H1 (cell line): Measurements from ENCODE around the gene DRGX. TPM values are rescaled to one million over a fixed set of nuclear protein-coding genes. Genes with fewer than 3 reads are reported as not detected.

ENCODE experiments used
- BRCA1 ChIP-seq: IDR thresholded peaks from 2 replicates; pipeline ENCODE4 v1.6.1; 2012; ENCODE audit warnings: low read depth, low read length, improper control_type of control experiment
- CBX8 ChIP-seq: fragments of 300-800, 300-1000 bp; sonication (generic); IDR thresholded peaks from 2 replicates; pipeline ENCODE4 v1.7.1; 2016; ENCODE audit warnings: low read depth, low read length, borderline replicate concordance
- CEBPB ChIP-seq: IDR thresholded peaks from 2 replicates; pipeline ENCODE4 v1.6.1; 2012; ENCODE audit warnings: low read depth, low read length
- CHD1 ChIP-seq: IDR thresholded peaks from 2 replicates; pipeline ENCODE4 v1.6.1; 2012; ENCODE audit warnings: low read depth, low read length, improper control_type of control experiment
- CHD2 ChIP-seq: IDR thresholded peaks from 2 replicates; pipeline ENCODE4 v1.6.1; 2012; ENCODE audit warnings: low read length, improper control_type of control experiment
- CREB1 ChIP-seq: IDR thresholded peaks from 2 replicates; pipeline ENCODE4 v1.6.1; 2012; ENCODE audit warnings: inconsistent platforms
- CTBP2 ChIP-seq: IDR thresholded peaks from 2 replicates; pipeline ENCODE4 v1.7.0; 2011; ENCODE audit warnings: borderline replicate concordance, mild to moderate bottlenecking, moderate library complexity, mixed read lengths, low read length; ENCODE audit not compliant: insufficient read depth, insufficient read length
- E2F6 ChIP-seq: IDR thresholded peaks from 2 replicates; pipeline ENCODE4 v1.6.1; 2012; ENCODE audit warnings: inconsistent platforms
- JUN ChIP-seq: IDR thresholded peaks from 2 replicates; pipeline ENCODE4 v1.6.1; 2011; ENCODE audit warnings: low read depth, mild to moderate bottlenecking, improper control_type of control experiment, low read length
- JUND ChIP-seq: IDR thresholded peaks from 2 replicates; pipeline ENCODE4 v1.6.1; 2011; ENCODE audit warnings: mild to moderate bottlenecking, improper control_type of control experiment, low read length
- KDM4A ChIP-seq: IDR thresholded peaks from one replicate; pipeline ENCODE4 v1.7.1; 2012; ENCODE audit warnings: low read depth, mild to moderate bottlenecking, moderate library complexity, low read length, inconsistent platforms; ENCODE audit not compliant: severe bottlenecking
- MAFK ChIP-seq: IDR thresholded peaks from 2 replicates; pipeline ENCODE4 v1.6.1; 2012; ENCODE audit warnings: low read depth, mild to moderate bottlenecking, improper control_type of control experiment, low read length
- NANOG ChIP-seq: IDR thresholded peaks from 2 replicates; pipeline ENCODE4 v1.6.1; 2011; ENCODE audit warnings: low read length, low read depth, mild to moderate bottlenecking, inconsistent platforms; ENCODE audit not compliant: insufficient read depth, poor library complexity, severe bottlenecking
- POLR2AphosphoS5 ChIP-seq: IDR thresholded peaks from 2 replicates; pipeline ENCODE4 v1.6.1; 2011; ENCODE audit warnings: low read depth, low read length
- RAD21 ChIP-seq, 2 experiments: IDR thresholded peaks in 1 of 2; conservative IDR thresholded peaks in 1 of 2; 2 replicates each; pipeline ENCODE4 v1.6.1; 2011; ENCODE audit warnings: low read depth in 2 of 2, low read length in 2 of 2, improper control_type of control experiment in 1 of 2, inconsistent platforms in 1 of 2, mild to moderate bottlenecking in 1 of 2, moderate library complexity in 1 of 2
- RNF2 ChIP-seq: fragments of 200-900, 300-1000 bp; sonication (generic); IDR thresholded peaks from 2 replicates; pipeline ENCODE4 v1.7.1; 2016; ENCODE audit warnings: borderline replicate concordance, low read depth, mild to moderate bottlenecking, antibody characterized with exemption, low read length; ENCODE audit not compliant: poor library complexity, severe bottlenecking; ENCODE audit errors: missing control alignments
- SAP30 ChIP-seq: fragments of 300-600 bp; sonication (generic); IDR thresholded peaks from 2 replicates; pipeline ENCODE4 v1.7.1; 2012; ENCODE audit warnings: low read length, moderate library complexity, mild to moderate bottlenecking, inconsistent platforms; ENCODE audit not compliant: insufficient read depth, insufficient replicate concordance
- TAF1 ChIP-seq: IDR thresholded peaks from 2 replicates; pipeline ENCODE4 v1.6.1; 2011; ENCODE audit warnings: mild to moderate bottlenecking, low read depth, low read length
- TAF7 ChIP-seq: optimal IDR thresholded peaks from 2 replicates; pipeline ENCODE3; 2011; ENCODE audit warnings: low read depth, mild to moderate bottlenecking, inconsistent platforms, low read length, moderate library complexity, borderline replicate concordance
- TCF12 ChIP-seq: IDR thresholded peaks from 2 replicates; pipeline ENCODE4 v1.6.1; 2011; ENCODE audit warnings: low read depth, mild to moderate bottlenecking, low read length
- ZNF274 ChIP-seq: IDR thresholded peaks from 2 replicates; pipeline ENCODE4 v1.7.0; 2012; ENCODE audit warnings: low read length, borderline replicate concordance; ENCODE audit errors: extremely low read depth
- polyA plus RNA-seq, 7 experiments: library from polyadenylated mRNA; depleted of rRNA in 3 of 7; stranded (reverse) in 5 of 7; unstranded in 2 of 7; fragments of >200 nt in 5 of 7; fragments of 200-250 nt in 2 of 7; gene quantifications; 1 replicate in 5 of 7; 2 replicates in 1 of 7; 4 replicates in 1 of 7; pipeline versions ENCODE4 v1.2.1 to v1.2.3, GENCODE V29; 2011 to 2013; ENCODE audit warnings: missing spikeins in 2 of 7, mixed read lengths in 2 of 7
- total RNA-seq: library from RNA; stranded (reverse); fragmentation: NEBNext Ultra II Directional; extraction: Animal tissue kit (Norgen Biotek cat#: 25700); gene quantifications from 2 replicates; pipeline ENCODE4 v1.2.1, GENCODE V29; 2021
- TF ChIP-seq, protein P1 (sequence below): IDR thresholded peaks from 2 replicates; pipeline ENCODE4 v1.6.1; 2011; ENCODE audit warnings: low read depth, mild to moderate bottlenecking, low read length; ENCODE audit not compliant: insufficient read depth

The DRGX gene
- total and polyA plus RNA-seq, 2 of the 8 experiments (the other 6 are each of a cell fraction or from before 2014, with no cell fraction given): not detected

- TF ChIP-seq JUND: 0 out of 2 replicates have a peak, but pooled peaks have one; percentile 29
- no peak for TF ChIP-seq SAP30
- no peak for TF ChIP-seq CHD2
- TF ChIP-seq CREB1: no peak
- TF ChIP-seq CEBPB: no peak
- no peak for TF ChIP-seq CHD1
- no peak for TF ChIP-seq CBX8
- no peak for TF ChIP-seq MAFK
- no peak for TF ChIP-seq JUN
- peak; percentile 61 for TF ChIP-seq KDM4A
- no peak for TF ChIP-seq POLR2AphosphoS5
- TF ChIP-seq RNF2: peak; percentile 50
- TF ChIP-seq, protein P1, sequence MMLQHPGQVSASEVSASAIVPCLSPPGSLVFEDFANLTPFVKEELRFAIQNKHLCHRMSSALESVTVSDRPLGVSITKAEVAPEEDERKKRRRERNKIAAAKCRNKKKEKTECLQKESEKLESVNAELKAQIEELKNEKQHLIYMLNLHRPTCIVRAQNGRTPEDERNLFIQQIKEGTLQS: no peak
- no peak for TF ChIP-seq TAF1
- no peak for TF ChIP-seq NANOG
- no peak for TF ChIP-seq TAF7
- no peak for TF ChIP-seq CTBP2
- no peak for TF ChIP-seq RAD21 (IDR thresholded peaks at IDR 0.05 in 1 of 2, conservative IDR thresholded peaks at IDR 0.05 in 1 of 2; ENCODE audit: low read depth in 2 of 2, low read length in 2 of 2)
- 0 out of 2 replicates have a peak, but pooled peaks have one; percentile 5 for TF ChIP-seq TCF12
- no peak for TF ChIP-seq E2F6
- no peak for TF ChIP-seq ZNF274
- TF ChIP-seq BRCA1: no peak
Measured at GRCh38 chr10:49398000-49398861, 2.3 kb upstream of the DRGX start (continued).
